ENCODE data around the gene ESYT3.
"Not testable (repeated sequence)": the region's sequence is repeated elsewhere in the genome, so short reads cannot be mapped to it uniquely, and the experiment has no call there.

Gene ESYT3

GRCh38 chr3:138408751-138409570, 25.5 kb upstream of the ESYT3 start:
- DNase-seq: no peak

DNA sequence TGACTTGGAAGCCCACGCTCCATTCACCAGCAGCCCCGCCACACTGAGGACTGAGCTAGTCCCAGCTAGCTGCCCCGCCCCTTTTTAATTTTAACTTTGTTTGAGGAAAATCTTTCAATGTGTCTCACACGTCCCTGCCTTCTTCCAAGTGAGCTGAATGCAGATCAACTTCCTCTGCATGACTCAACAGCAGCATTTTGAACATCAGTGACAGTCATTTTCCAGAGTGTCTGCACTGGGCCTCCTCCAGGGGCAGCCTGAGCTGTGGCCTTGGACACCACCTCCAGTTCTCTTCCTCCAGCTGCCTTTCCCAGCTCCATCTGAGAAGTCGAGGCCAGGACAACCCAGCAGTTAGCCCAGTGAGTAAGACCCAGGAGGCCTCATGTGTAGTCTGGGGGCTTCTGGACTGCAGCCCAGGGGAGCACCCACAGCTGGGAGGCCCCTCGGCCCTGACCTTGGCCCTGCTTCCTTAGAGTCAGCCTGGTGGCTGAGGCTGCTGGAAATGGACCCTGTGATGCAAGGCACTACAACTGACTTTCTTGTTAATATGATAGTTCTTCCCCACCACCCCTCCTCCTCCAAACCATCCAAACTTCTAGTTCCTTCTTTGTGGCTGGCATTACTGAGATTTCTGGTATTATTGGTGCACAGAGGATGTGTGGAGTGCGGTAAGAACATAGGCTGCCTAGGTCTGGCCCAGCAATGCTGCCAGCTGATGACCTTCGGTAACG, 21.4 kb upstream of the ESYT3 start:
- no peak for DNase-seq

DNA sequence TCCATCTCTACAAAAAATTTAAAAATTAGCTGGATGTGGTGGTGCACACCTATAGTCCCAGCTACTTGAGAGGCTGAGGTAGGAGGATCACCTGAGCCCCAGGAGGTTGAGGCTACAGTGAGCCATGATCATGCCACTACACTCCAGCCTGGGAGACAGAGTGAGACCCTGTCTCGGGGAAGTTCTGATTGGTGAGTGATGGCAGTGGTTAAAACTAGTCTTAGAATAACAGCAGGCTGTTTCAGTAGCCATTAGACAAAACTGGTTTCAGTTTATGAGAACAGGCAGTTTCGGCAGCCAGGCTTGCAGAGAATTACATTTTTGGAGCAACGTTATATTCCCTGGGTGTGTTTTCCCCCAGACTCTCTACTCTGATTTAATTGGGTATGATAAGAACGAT, 18.2 kb upstream of the ESYT3 start:
- DNase-seq: not testable (repeated sequence)

DNA sequence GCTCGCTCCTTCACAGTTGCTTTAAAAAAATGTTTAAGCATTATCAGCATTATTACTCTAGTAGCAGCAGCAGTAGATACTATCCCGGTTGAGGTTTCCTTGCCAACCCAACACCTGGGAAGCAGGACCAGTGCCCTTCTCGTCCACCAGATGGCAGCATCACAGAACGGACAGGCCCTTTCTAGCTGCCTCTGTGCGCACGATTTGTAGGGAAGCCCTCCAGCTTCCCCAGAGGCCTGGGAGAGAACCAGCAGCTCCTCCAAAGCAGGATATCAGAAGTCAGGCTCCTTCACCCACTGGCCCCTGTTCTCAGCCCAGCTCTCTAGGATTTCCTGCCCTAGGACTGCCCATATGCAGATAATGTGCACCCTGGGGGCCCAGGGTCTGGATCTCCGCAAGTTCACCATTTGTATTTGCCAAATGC, 16.8 kb upstream of the ESYT3 start:
- peak; percentile 79 for DNase-seq

- no peak for DNase-seq
Measured at GRCh38 chr3:138418601-138419206, 15.7 kb upstream of the ESYT3 start.

- no peak for DNase-seq
Measured at GRCh38 chr3:138423316-138423715, 11.1 kb upstream of the ESYT3 start.

DNA sequence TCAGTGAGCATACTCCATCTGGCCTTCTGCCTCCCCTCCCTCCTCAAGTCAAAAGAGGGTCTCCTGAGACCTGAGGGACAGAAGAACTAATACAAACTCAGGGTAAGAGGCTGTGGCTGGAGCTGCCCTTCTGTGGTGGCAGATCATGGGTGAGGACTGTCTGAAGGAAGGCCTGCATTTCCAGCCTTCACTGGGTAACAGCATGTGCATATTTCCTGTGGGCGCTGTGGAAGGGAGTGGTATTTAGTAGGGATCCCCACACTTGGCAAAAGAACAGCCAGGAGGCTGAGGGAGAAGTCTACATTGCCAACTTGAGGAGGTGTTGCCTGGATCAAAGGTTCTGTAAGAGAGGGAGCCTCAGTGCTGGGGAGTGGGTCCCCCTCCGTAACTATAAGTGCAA, 10.1 kb upstream of the ESYT3 start:
- DNase-seq: no peak

DNA sequence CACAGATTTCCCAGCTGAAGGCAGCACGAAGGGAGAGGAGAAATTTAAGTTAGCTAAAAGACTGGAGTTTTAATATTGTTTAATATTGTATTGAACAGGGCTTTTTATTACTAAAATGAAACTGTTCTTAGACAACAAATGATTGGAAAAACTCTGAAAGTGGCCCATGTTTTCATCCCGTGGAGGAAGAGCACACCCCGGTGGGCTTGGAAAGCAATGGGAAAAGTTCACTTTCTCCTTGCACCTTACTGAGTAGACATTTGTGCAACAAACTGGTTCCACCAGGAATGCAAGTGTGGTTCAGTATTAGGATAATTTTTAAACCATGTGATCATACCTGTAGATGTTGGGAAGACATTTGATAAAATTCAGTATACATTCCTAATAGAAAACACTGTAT, 8.2 kb upstream of the ESYT3 start:
- no peak for DNase-seq

DNA sequence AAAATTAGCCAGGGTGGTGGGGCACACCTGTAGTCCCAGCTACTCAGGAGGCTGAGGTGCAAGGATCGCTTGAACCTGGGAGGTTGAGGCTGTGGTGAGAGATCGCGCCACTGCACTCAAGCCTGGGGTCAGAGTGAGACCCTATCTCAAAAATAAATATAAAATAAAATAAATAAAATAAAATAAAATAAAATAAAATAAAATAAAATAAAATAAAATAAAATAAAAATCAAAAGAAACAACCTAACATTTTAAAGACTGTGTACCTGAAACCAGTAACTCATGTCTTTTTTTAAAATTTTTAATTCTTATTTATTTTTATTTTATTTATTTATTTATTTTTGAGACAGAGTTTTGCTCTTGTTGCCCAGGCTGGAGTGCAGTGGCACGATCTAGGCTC, 7.7 kb upstream of the ESYT3 start:
- not testable (repeated sequence) for DNase-seq

DNA sequence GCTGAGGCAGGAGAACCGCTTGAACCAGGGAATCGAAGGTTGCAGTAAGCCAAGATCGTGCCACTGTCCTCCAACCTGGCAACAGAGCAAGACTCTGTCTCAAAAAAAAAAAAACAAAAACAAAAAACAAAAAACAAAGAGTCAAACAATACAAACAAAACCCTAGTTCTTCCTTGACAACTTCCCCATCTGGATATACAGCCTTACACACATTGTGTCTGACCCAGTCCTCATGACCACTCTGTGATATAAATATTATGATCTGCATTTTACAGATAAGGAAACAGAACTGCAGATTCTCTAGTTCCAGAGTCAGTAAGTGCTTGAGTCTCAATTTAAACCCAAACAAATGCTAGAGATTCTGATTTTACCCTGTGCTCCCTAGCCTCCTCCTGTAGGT, 4.8 kb upstream of the ESYT3 start:
- no peak for DNase-seq

GRCh38 chr3:138432576-138433240, 1.7 kb upstream of the ESYT3 start:
- DNase-seq: no peak

DNA sequence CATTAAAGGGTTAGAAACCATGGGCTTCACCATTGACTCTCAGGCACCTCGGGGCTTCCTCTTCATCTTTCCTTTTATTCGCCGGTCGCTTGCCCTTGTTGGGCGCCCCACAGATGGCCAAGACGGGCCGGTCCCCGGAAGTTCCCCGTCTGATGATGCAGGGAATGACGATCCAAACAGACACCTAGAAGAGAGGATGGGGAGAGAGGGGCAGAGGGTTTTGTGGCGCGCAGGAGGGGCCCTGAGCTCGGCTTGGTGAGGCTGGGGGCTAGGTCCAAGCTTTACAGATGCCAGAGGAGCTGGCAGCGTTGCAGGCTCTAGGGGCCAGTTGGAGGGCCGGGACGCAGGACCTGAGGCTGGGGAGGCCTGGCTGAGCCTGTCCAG, 532 bp upstream of the ESYT3 start:
- no peak for DNase-seq

DNA sequence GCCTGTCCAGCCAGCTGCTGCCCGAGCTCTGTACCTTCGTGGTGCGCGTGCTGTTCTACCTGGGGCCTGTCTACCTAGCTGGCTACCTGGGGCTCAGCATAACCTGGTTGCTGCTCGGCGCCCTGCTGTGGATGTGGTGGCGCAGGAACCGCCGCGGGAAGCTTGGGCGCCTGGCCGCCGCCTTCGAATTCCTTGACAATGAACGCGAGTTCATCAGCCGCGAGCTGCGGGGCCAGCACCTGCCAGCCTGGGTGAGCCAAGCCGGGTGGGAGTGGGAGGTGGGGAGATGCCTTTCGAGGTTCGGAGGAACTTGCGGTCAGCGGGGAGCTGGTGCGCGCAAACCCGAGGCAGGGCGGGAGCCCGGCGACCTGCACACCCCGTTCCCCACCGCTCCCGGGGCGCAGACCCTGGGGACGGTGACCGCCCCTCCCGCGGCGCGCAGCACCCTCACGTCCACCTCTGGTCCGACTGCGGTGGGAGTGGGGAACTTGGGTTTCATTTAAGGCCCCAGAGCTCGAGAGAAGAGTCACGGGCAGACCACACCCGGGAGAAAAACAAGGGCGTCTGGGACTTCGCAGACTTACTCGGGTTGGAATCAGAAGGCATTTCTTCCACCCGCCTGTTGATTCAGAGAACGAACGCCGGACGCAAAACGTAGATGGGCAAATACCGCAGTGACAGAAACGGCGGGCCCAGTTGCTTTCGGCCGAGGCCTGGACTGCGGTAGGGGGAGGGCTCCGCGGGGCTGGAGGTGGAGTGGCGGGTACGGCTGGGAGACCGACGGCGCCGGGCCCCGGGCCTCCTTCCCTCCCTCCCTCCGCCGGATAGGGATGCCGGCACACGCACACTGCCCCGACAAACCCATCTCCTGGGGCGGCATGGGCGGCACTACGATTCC, 708 bp downstream of the ESYT3 start:
- no peak for DNase-seq

GRCh38 chr3:138435840-138436239, 1.4 kb downstream of the ESYT3 start:
- DNase-seq: no peak

GRCh38 chr3:138437281-138437680, 2.9 kb downstream of the ESYT3 start:
- DNase-seq: no peak

DNA sequence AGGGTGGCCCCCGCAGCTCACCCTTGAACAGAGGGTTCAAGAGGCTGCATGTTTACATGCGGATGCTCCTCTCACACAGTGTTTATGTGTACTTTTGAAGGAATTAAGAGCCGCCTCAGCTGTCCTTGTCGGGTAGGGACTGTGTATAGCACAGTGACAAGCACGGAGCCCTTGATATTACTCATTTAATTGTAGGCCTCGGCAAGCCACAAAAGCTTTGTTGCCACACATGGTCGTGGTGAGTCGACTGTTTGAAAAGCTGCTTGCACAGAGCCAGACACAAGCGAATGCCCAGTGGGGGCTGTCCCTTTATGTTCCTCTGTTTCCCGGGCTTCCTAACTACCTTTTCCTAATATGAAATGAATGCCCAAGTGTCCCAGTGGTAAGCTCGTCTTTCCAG, 4.5 kb downstream of the ESYT3 start:
- DNase-seq: no peak

- DNase-seq: no peak
Measured at GRCh38 chr3:138439646-138440045, 5.2 kb downstream of the ESYT3 start.

GRCh38 chr3:138440121-138440521, 5.7 kb downstream of the ESYT3 start:
- no peak for DNase-seq

DNA sequence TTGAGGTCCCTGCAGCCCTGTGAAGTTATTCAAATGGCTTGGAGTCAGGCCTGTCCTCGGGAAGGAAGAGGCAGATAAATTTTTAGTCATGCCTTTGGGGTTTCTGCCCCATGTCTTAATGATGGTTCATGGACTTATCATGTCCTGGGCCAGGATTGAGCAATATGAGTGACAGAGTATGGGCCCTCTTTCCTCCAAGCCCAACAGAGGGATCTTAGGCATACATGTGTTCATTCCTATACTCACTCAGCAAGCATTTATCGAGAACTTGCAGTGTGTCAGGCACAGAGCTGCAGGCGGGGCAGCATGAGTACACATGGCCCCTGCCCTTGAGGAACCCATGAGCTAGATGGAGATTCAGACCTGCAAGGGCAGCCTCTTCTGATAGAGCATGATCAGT, 6.2 kb downstream of the ESYT3 start:
- no peak for DNase-seq

GRCh38 chr3:138441256-138441655, 6.8 kb downstream of the ESYT3 start:
- DNase-seq: no peak

- no peak for DNase-seq
Measured at GRCh38 chr3:138441742-138442141, 7.3 kb downstream of the ESYT3 start.

DNA sequence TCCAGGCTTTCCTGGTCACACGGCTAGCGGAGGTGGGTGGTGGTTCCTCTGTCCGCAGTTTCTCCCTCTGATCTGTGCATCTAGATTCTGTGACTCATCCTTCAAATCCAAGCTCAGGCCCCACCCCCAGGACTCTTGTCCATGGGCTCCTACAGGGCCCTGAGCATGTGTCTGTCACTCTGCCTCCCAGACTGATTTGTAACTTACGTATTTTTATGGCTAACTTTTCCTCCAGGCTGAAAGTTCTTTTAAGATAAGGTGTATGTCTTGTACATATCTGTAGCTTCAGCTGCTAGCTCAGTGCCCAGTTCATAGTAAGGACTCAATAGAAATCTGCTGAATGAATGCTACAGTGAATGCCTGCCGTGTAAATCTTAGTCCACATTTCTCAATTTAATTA, 8.0 kb downstream of the ESYT3 start:
- no peak for DNase-seq

All from NCI-H1436 (cell line).